ENCODE measurements around the gene PHF3. TPM values are rescaled to one million over a fixed set of nuclear protein-coding genes. Genes with fewer than 3 reads are reported as not detected.
A peak's percentile ranks its signal among the peaks of the same experiment; 100 is the strongest.

Gene PHF3
- total and polyA plus RNA-seq, 2 donors (not counting 1 experiment from before 2014, with no cell fraction given): 13.5 to 111 TPM

DNA sequence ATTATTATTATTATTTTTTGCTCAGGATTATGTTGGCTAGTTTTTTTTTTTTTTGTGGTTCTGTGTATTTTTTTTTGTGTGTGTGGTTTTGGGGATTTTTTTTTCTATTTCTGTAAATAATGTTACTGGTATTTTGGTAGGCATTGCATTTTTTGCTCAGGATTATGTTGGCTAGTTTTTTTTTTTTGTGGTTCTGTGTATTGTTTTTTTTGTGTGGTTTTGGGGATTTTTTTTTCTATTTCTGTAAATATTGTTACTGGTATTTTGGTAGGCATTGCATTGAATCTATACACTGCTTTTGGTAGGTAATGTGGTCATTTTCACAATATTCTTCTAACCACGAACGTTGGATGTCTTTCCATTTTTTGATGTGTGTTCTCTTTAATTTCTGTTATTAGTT, 17.4 kb downstream of the PHF3 start:
- no peak overlapping the region for H3K27ac Mint-ChIP-seq
- Histone ChIP-seq H3K79me2 (ENCODE audit: control insufficient read depth, insufficient read depth, low read length) (peaks cover 98% of the 10 kb centered on the region), H2AFZ (ENCODE audit: insufficient read depth, low read depth, low read length, poor library complexity, severe bottlenecking) (no peak overlapping the region), H4K20me1 (ENCODE audit: control insufficient read depth, insufficient read depth, low read length, poor library complexity, severe bottlenecking) (peaks cover 76% of the 10 kb centered on the region), H3K9me3 (ENCODE audit: control extremely low read depth in 1 of 3, control insufficient read depth in 2 of 3, insufficient read depth in 1 of 3, low read length in 2 of 3) (no peaks in the 10 kb centered on the region), H3K4me3 (ENCODE audit: control extremely low read depth in 1 of 5, extremely low read depth in 1 of 5, insufficient read depth in 1 of 5, low read depth in 2 of 5, low read length in 4 of 5) (no peak overlapping the region), H3K36me3 (replicated peaks in 1 of 2; ENCODE audit: control extremely low read depth in 1 of 2, control insufficient read depth in 1 of 2, extremely low read depth in 1 of 2, insufficient read depth in 2 of 2, low read length in 1 of 2) (no peaks in the 10 kb centered on the region), H3K4me2 (replicated peaks; ENCODE audit: low read depth, low read length, poor library complexity, severe bottlenecking) (no peak overlapping the region), H3K4me1 (ENCODE audit: control insufficient read depth in 2 of 2, insufficient read depth in 2 of 2, low read length in 2 of 2) (peaks cover 2 to 14% of the 10 kb centered on the region in 2 donors), H3K27ac (ENCODE audit: low read length in 2 of 2) (no peak overlapping the region), H3K27me3 (replicated peaks in 1 of 4; ENCODE audit: control extremely low read depth in 1 of 4, control insufficient read depth in 3 of 4, insufficient read depth in 4 of 4, low read length in 3 of 4) (no peaks in the 10 kb centered on the region), H3K9ac (ENCODE audit: low read length) (no peak overlapping the region)
- H3K4me3 Mint-ChIP-seq: no peak overlapping the region
- ATAC-seq (ENCODE audit: low read depth) (no peak), DNase-seq (no peak)
- ChIA-PET POLR2A (interaction anchor here (0.7 kb wide), 1 partner anchor 1345 kb away, joined by 4 read pairs; no protein-coding TSS in a partner anchor), CTCF (no interaction called here)
- H3K4me1 Mint-ChIP-seq: peaks cover 73% of the 10 kb centered on the region
- H3K27me3 Mint-ChIP-seq: no peaks in the 10 kb centered on the region
- H3K9me3 Mint-ChIP-seq (ENCODE audit: insufficient read depth): no peaks in the 10 kb centered on the region
- TF ChIP-seq CTCF (IDR thresholded peaks at IDR 0.05) (no peak), EZH2 (IDR thresholded peaks at IDR 0.05; ENCODE audit: borderline replicate concordance, insufficient read depth, low read depth, low read length, poor library complexity, severe bottlenecking) (no peak)
- no CpG with 5 or more reads among the region's 2 CpGs for WGBS (ENCODE audit: insufficient coverage)
- intact Hi-C loops (cut with micrococcal nuclease): no loop called here

DNA sequence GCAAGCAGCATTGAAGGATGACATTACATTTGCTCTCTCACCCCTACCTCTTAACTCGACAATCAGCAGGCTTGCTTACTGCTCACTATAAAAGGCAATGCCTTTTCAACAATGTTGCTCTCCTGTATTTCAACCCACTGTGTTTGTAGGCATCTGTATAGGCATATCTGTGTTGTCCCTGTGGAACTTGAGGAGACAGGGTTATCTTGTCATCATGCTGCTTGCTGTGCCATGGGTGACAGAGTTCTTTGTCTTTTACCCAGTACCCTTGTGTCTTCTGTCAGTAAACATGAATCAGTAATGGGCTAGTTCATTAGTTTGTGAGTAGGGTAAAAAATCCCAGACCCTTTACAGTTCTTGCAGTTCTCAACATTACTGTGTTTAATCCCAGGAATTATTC, 25.2 kb downstream of the PHF3 start:
- Histone ChIP-seq H3K9ac (ENCODE audit: low read length) (no peak overlapping the region), H3K4me2 (replicated peaks; ENCODE audit: low read depth, low read length, poor library complexity, severe bottlenecking) (no peak overlapping the region), H3K36me3 (replicated peaks in 1 of 2; ENCODE audit: control extremely low read depth in 1 of 2, control insufficient read depth in 1 of 2, extremely low read depth in 1 of 2, insufficient read depth in 2 of 2, low read length in 1 of 2) (no peaks in the 10 kb centered on the region), H4K20me1 (ENCODE audit: control insufficient read depth, insufficient read depth, low read length, poor library complexity, severe bottlenecking) (peaks cover 69% of the 10 kb centered on the region), H3K79me2 (ENCODE audit: control insufficient read depth, insufficient read depth, low read length) (peaks cover 93% of the 10 kb centered on the region), H3K27ac (ENCODE audit: low read length in 2 of 2) (peak overlapping the region in 1 of 2 donors; percentile 25), H2AFZ (ENCODE audit: insufficient read depth, low read depth, low read length, poor library complexity, severe bottlenecking) (no peak overlapping the region), H3K4me3 (ENCODE audit: control extremely low read depth in 1 of 5, extremely low read depth in 1 of 5, insufficient read depth in 1 of 5, low read depth in 2 of 5, low read length in 4 of 5) (no peak overlapping the region), H3K4me1 (ENCODE audit: control insufficient read depth in 2 of 2, insufficient read depth in 2 of 2, low read length in 2 of 2) (peaks cover 9 to 22% of the 10 kb centered on the region in 2 donors), H3K9me3 (ENCODE audit: control extremely low read depth in 1 of 3, control insufficient read depth in 2 of 3, insufficient read depth in 1 of 3, low read length in 2 of 3) (no peaks in the 10 kb centered on the region), H3K27me3 (replicated peaks in 1 of 4; ENCODE audit: control extremely low read depth in 1 of 4, control insufficient read depth in 3 of 4, insufficient read depth in 4 of 4, low read length in 3 of 4) (no peaks in the 10 kb centered on the region)
- no peak for ATAC-seq (ENCODE audit: low read depth)
- Mint-ChIP-seq H3K4me3 (no peak overlapping the region), H3K27ac (no peak overlapping the region), H3K9me3 (ENCODE audit: insufficient read depth) (no peaks in the 10 kb centered on the region), H3K27me3 (no peaks in the 10 kb centered on the region), H3K4me1 (peaks cover 74% of the 10 kb centered on the region)
- DNase-seq: no peak
- intact Hi-C loops (cut with micrococcal nuclease): loop anchor here (2.0 kb wide), 1 partner anchor 14 kb away; no protein-coding TSS in a partner anchor
- WGBS (ENCODE audit: insufficient coverage): 83% methylated on average over 1 of the region's 1 CpG
- TF ChIP-seq EZH2 (IDR thresholded peaks at IDR 0.05; ENCODE audit: borderline replicate concordance, insufficient read depth, low read depth, low read length, poor library complexity, severe bottlenecking): no peak
- no peak for TF ChIP-seq CTCF (IDR thresholded peaks at IDR 0.05)
- POLR2A ChIA-PET: no interaction called here
- CTCF ChIA-PET: interaction anchor here (1.5 kb wide), 1 partner anchor 16 kb away, joined by 3 read pairs; no protein-coding TSS in a partner anchor
